Memory B cell (primary cell): Measurements from ENCODE around the gene ZNF350.
A peak's percentile ranks its signal among the peaks of the same experiment; 100 is the strongest.
"Not testable (repeated sequence)": the region's sequence is repeated elsewhere in the genome, so short reads cannot be mapped to it uniquely, and the experiment has no call there.

Source experiments
- ATAC-seq: fragments of 150-1000 bp; cut with Tn5 transposase; 2 replicates; pipeline ENCODE4 v1.10.0; 2021; ENCODE audit warnings: low read depth, mild to moderate bottlenecking, moderate library complexity
- DNase-seq, 2 donors: peaks; one replicate each; pipeline ENCODE4 v3.0.0; 2022; ENCODE audit warnings: low spot score in 2 of 2
- H3K27ac Mint-ChIP-seq: one replicate; pipeline ENCODE4 v1.8.0; 2022; ENCODE audit warnings: mild to moderate bottlenecking, moderate library complexity, mixed read lengths
- H3K27me3 Mint-ChIP-seq: one replicate; pipeline ENCODE4 v1.8.0; 2022; ENCODE audit warnings: mixed read lengths
- H3K36me3 Mint-ChIP-seq: one replicate; pipeline ENCODE4 v1.8.0; 2022; ENCODE audit warnings: mild to moderate bottlenecking, mixed read lengths
- H3K4me1 Mint-ChIP-seq: one replicate; pipeline ENCODE4 v1.8.0; 2022; ENCODE audit warnings: mixed read lengths
- H3K4me3 Mint-ChIP-seq: one replicate; pipeline ENCODE4 v1.8.0; 2022; ENCODE audit warnings: mild to moderate bottlenecking, moderate library complexity, mixed read lengths
- H3K9me3 Mint-ChIP-seq: one replicate; pipeline ENCODE4 v1.8.0; 2022; ENCODE audit warnings: mixed read lengths

The ZNF350 gene

DNA sequence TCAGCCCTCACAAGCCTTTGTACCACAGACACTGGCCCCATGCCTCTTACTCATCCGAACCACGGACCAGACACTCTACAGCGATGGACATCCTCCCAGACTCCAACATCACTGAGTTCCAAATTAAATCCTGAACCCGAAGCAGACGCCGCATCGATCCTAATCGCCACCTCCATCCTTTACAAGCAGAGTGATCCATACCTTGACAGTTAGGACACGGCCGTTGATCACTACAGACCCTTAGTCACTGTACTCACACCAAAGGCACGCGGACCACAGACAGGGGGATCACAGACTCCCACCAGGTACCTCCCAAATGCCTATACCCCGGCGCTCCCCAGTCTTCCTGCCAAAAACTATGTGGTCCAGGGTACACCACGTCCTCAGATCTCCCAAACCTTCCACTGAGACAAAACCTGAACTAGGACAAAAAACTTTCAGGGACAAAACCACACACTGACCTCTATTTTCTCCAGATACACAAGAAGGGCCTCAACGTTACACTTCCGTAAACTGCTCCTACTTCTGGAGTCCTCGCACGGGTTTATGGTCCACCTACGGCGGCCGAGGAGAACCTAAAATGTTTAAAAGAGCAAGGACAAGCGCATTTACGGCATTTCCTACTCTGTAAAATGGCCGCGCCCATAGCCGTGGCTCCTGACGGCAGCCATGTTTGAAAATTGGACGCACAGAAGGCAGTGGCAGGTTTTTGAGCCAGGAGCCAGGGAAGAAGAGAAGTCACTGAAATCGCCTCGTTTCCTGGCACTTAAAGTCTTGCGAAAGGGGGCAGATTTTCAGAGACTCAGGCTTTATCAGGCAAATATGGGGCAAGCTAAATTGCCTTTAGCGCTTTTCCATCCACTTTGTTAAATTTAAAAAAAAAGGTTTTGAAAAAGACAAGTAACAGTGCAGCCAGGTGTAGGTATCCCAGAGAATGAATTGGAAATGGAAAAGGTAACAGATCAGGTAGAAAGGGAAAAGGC lies at the start of gene ZNF350:
ZNF350 (minus strand) TSS at position 532 of the 983 bp plus-strand sequence. CDS start 12,480 bp downstream, outside the sequence.
- peaks cover 4% of the 10 kb centered on the region for H3K4me1 Mint-ChIP-seq
- peaks cover 34% of the 10 kb centered on the region for H3K36me3 Mint-ChIP-seq
- no peaks in the 10 kb centered on the region for H3K27me3 Mint-ChIP-seq
- DNase-seq, result peak; percentile 80 to 84
- H3K4me3 Mint-ChIP-seq, result peak within 1 kb of the TSS; percentile 93
- H3K9me3 Mint-ChIP-seq, result peaks cover 19% of the 10 kb centered on the region
- peak; percentile 97 for ATAC-seq
- H3K27ac Mint-ChIP-seq, result peak within 1 kb of the TSS; percentile 94

- ATAC-seq (no peak), DNase-seq (no peak)
- H3K27ac Mint-ChIP-seq, result no peak overlapping the region
- H3K4me1 Mint-ChIP-seq, result no peaks in the 10 kb centered on the region
- peaks cover 48% of the 10 kb centered on the region for H3K36me3 Mint-ChIP-seq
- no peaks in the 10 kb centered on the region for H3K27me3 Mint-ChIP-seq
- peaks cover 16% of the 10 kb centered on the region for H3K9me3 Mint-ChIP-seq
- no peak overlapping the region for H3K4me3 Mint-ChIP-seq
These were observed 47.5 kb upstream of the ZNF350 start for GRCh38 chr19:52034051-52034728.

DNA sequence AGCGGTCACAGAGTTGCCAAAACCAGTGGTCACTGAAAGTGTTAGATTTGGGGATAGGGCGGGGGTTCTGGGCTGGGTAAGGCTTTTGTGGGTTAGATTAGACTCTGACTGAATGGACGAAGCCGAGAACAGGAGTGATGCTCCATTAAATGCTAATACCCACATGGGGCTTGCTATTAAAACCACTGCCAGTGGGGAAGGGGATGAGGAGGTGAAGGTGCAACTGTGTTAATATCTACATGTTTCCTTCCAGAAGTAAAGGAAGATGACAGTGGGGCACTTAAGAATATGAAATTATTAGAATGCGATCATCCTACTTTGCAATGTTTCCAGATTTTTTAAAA lies 42.1 kb upstream of the ZNF350 start:
- ATAC-seq (peak; percentile 27), DNase-seq (no peak)
- peak overlapping the region; percentile 92 for H3K4me3 Mint-ChIP-seq
- peak overlapping the region; percentile 93 for H3K27ac Mint-ChIP-seq
- peaks cover 30% of the 10 kb centered on the region for H3K36me3 Mint-ChIP-seq
- peaks cover 13% of the 10 kb centered on the region for H3K9me3 Mint-ChIP-seq
- H3K4me1 Mint-ChIP-seq, result peaks cover 19% of the 10 kb centered on the region
- no peaks in the 10 kb centered on the region for H3K27me3 Mint-ChIP-seq

GRCh38 chr19:52028027-52028779 lies 41.6 kb upstream of the ZNF350 start, which contains the start of gene ZNF614:
TSS of gene ZNF614 (minus strand) at chr19:52028379. CDS start at chr19:52025745, 2,634 bp downstream.
- H3K9me3 Mint-ChIP-seq, result peaks cover 13% of the 10 kb centered on the region
- DNase-seq (peak; percentile 79 to 97), ATAC-seq (peak; percentile 87)
- H3K4me1 Mint-ChIP-seq, result peaks cover 19% of the 10 kb centered on the region
- peak within 1 kb of the TSS; percentile 93 for H3K27ac Mint-ChIP-seq
- H3K27me3 Mint-ChIP-seq, result no peaks in the 10 kb centered on the region
- H3K4me3 Mint-ChIP-seq, result peak within 1 kb of the TSS; percentile 92
- H3K36me3 Mint-ChIP-seq, result peaks cover 31% of the 10 kb centered on the region

DNA sequence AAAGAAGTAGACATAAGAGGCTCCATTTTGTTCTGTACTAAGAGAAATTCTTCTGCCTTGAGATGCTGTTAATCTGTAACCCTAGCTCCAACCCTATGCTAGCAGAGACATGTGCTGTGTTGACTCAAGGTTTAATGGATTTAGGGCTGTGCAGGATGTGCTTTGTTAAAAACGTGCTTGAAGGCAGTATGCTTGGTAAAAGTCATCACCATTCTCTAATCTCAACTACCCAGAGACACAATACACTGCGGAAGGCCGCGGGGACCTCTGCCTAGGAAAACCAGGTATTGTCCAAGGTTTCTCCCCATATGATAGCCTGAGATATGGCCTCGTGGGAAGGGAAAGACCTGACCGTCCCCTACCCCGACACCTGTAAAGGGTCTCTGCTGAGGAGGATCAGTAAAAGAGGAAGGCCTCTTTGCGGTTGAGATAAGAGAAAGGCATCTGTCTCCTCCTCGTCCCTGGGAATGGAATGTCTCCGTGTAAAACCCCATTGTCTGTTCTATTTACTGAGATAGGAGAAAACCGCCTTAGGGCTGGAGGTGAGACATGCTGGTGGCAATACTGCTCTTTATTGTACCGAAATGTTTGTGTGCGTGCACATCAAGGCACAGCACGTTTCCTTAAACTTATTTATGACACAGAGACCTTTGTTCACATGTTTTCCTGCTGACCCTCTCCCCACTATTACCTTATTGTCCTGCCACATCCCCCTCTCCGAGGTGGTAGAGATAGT lies 39.8 kb upstream of the ZNF350 start:
- Mint-ChIP-seq H3K36me3 (peaks cover 42% of the 10 kb centered on the region), H3K27ac (peak overlapping the region; percentile 93), H3K9me3 (peaks cover 15% of the 10 kb centered on the region), H3K4me1 (peaks cover 19% of the 10 kb centered on the region)
- ATAC-seq, DNase-seq, H3K4me3 Mint-ChIP-seq, H3K27me3 Mint-ChIP-seq: not testable (repeated sequence)

- H3K4me3 Mint-ChIP-seq, ATAC-seq, H3K27me3 Mint-ChIP-seq, DNase-seq, H3K27ac Mint-ChIP-seq: not testable (repeated sequence)
- Mint-ChIP-seq H3K36me3 (peaks cover 59% of the 10 kb centered on the region), H3K4me1 (peaks cover 19% of the 10 kb centered on the region), H3K9me3 (peaks cover 18% of the 10 kb centered on the region)
These were observed 37.8 kb upstream of the ZNF350 start for GRCh38 chr19:52024478-52024877.

- Mint-ChIP-seq H3K9me3 (peaks cover 19% of the 10 kb centered on the region), H3K27me3 (no peaks in the 10 kb centered on the region), H3K36me3 (peaks cover 77% of the 10 kb centered on the region), H3K4me1 (peaks cover 11% of the 10 kb centered on the region), H3K4me3 (no peak overlapping the region), H3K27ac (no peak overlapping the region)
- ATAC-seq (no peak), DNase-seq (no peak)
These were observed 35.6 kb upstream of the ZNF350 start for GRCh38 chr19:52022193-52022592.

DNA sequence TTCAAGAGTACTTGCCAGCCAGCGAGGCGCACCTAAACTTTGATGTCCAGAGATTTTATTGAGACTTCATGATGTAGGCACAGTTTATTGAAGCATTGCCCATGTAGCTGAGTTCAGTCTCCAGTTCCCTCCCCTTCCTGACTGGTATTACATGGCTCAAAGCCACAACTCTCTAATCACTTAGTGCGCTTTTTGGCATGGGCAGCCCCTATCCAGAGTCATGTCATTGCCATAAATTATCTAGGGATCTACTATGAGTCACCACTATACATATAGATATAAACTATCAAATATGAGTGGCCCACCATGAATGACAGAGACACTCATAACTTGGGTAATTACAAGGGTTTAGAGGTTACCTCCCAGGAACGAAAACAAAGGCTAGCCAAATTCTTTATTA lies 33.9 kb upstream of the ZNF350 start:
- ATAC-seq, result no peak
- peaks cover 85% of the 10 kb centered on the region for H3K36me3 Mint-ChIP-seq
- no peak overlapping the region for H3K27ac Mint-ChIP-seq
- no peaks in the 10 kb centered on the region for H3K4me1 Mint-ChIP-seq
- peaks cover 25% of the 10 kb centered on the region for H3K9me3 Mint-ChIP-seq
- H3K27me3 Mint-ChIP-seq, result no peaks in the 10 kb centered on the region
- H3K4me3 Mint-ChIP-seq, result no peak overlapping the region
- no peak for DNase-seq

DNA sequence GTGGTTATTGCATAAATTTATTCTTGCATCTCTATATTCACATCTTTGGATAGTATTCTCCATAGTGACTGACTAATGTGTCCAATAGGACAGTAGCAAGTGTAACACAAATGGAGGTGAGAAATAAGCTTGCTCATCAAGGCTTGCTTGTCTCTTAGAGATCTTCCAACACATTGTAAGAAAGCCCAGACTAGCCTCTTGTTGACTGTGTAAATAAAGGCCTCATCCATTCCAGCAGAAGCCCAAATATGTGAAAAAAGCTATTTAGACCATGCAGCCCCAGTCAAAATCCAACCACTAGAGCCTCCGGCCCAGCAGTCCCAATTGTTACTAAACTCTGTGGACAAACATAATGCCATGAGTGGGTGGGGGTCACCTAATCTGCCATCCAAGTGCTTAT lies 24.0 kb upstream of the ZNF350 start:
- H3K9me3 Mint-ChIP-seq, result peaks cover 12% of the 10 kb centered on the region
- H3K27ac Mint-ChIP-seq, result no peak overlapping the region
- DNase-seq (no peak), ATAC-seq (no peak)
- H3K36me3 Mint-ChIP-seq, result peaks cover 17% of the 10 kb centered on the region
- no peak overlapping the region for H3K4me3 Mint-ChIP-seq
- peaks cover 11% of the 10 kb centered on the region for H3K4me1 Mint-ChIP-seq
- no peaks in the 10 kb centered on the region for H3K27me3 Mint-ChIP-seq

DNA sequence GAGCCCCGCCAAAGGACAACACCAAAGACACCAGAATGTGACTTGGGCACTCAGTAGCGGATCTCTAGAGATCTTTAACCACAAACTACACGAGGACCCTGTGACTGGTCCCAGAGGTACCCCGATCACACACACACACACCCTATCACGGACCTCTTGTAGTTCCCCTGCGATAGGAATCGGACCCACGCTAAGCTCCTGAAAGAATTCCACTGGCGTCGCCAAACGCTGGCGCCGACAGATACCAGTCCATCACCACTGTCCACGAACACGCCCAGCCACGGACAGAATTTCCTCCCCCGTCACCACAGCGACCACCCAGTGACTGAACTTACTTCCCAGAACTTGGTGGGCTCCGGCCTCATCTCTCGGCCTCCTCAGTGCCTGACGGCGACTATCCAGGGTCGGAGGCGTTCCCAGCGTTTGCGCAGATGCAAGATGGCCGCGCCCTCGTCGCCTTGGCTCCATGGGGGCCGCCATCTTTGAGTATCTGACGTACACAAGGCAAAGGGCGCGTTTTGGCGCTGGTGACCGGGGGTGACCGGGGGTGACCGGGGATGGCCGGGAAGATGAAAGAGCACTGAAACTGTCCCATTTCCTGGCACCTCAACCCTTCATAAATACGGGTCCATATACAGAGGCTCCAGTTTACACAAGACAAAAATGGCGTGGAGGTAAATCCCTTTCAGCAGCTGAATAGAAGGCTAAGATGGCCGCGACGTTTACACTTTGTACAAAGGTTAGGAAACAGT lies 21.3 kb upstream of the ZNF350 start, which contains the start of gene ZNF615:
ZNF615 (minus strand) TSS at position 406 of the 752 bp plus-strand sequence. CDS start 4,500 bp downstream, outside the sequence.
- peaks cover 11% of the 10 kb centered on the region for H3K4me1 Mint-ChIP-seq
- peaks cover 26% of the 10 kb centered on the region for H3K36me3 Mint-ChIP-seq
- peak within 1 kb of the TSS; percentile 95 for H3K4me3 Mint-ChIP-seq
- H3K27ac Mint-ChIP-seq, result peak within 1 kb of the TSS; percentile 96
- ATAC-seq (peak; percentile 88), DNase-seq (peak; percentile 89 to 95)
- H3K9me3 Mint-ChIP-seq, result peaks cover 7% of the 10 kb centered on the region
- no peaks in the 10 kb centered on the region for H3K27me3 Mint-ChIP-seq

DNA sequence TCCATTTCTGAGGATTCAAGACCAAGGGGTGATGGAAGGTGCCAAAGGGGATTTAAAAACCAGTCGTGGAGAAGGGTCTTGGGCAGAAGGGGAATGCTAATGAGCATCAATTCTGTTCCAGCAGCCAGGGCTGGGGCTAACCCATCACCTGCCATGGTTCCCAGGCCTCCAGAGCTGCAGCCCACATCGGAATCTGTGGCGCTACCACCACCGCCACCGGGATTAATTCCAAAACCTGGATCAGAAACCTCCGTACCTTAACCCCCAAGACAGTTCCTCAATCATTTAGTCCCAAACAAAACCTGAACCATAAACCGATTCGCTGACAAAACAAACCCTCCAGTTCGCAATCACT lies 20.8 kb upstream of the ZNF350 start:
- Mint-ChIP-seq H3K27me3 (no peaks in the 10 kb centered on the region), H3K36me3 (peaks cover 26% of the 10 kb centered on the region), H3K4me3 (peak overlapping the region; percentile 95), H3K4me1 (peaks cover 11% of the 10 kb centered on the region), H3K27ac (peak overlapping the region; percentile 96), H3K9me3 (peaks cover 4% of the 10 kb centered on the region)
- DNase-seq (peak in 1 of 2 donors; percentile 18), ATAC-seq (no peak)

DNA sequence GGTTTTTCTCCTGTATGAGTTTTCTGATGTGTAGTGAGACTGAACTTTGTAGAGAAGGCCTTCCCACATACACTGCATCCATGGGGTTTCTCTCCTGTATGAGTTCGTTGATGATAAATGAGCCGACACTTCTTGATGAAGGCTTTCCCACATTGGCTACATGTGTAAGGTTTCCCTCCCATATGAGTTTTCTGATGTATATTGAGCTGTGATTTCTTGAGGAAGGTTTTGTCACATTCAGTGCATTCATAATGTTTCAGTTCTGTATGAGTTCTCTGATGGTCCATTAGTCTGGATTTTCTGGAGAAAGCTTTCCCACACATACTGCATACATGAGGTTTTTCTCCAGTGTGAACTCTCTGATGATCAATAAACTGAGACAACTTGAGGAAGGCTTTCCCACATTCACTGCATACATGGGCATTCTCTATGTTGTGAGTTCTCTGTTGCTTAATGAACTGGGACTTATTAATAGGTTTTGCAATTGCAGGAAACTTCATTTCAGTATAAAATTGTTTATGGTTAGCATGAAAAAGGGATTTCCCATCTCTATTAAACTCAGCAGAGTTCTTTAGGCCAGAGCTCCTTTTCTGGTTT lies 7.5 kb upstream of the ZNF350 start:
- DNase-seq (no peak), ATAC-seq (no peak)
- no peak overlapping the region for H3K27ac Mint-ChIP-seq
- H3K4me3 Mint-ChIP-seq, result no peak overlapping the region
- H3K9me3 Mint-ChIP-seq, result peaks cover 21% of the 10 kb centered on the region
- H3K4me1 Mint-ChIP-seq, result no peaks in the 10 kb centered on the region
- H3K27me3 Mint-ChIP-seq, result no peaks in the 10 kb centered on the region
- H3K36me3 Mint-ChIP-seq, result peaks cover 50% of the 10 kb centered on the region
